Measurements from ENCODE around the gene KLHL22.
"Not testable (repeated sequence)": the region's sequence is repeated elsewhere in the genome, so short reads cannot be mapped to it uniquely, and the experiment has no call there.

Gene KLHL22

GRCh38 chr22:20466659-20467379 is 28.8 kb downstream of the KLHL22 start:
- DNase-seq: no peak

GRCh38 chr22:20465759-20466077 is 29.9 kb downstream of the KLHL22 start:
- DNase-seq: no peak

GRCh38 chr22:20464912-20465758 is 30.5 kb downstream of the KLHL22 start:
- DNase-seq: no peak

GRCh38 chr22:20464096-20464614 is 31.4 kb downstream of the KLHL22 start:
- DNase-seq: no peak

GRCh38 chr22:20463324-20464095 is 32.1 kb downstream of the KLHL22 start:
- no peak for DNase-seq

- no peak for DNase-seq
Measured at GRCh38 chr22:20459862-20460261, 35.7 kb downstream of the KLHL22 start.

- no peak for DNase-seq
Measured at GRCh38 chr22:20459152-20459542, 36.4 kb downstream of the KLHL22 start.

GRCh38 chr22:20458530-20459151 is 37.0 kb downstream of the KLHL22 start:
- DNase-seq: no peak

GRCh38 chr22:20457506-20458240 is 37.9 kb downstream of the KLHL22 start:
- DNase-seq: no peak

GRCh38 chr22:20456722-20457076 is 38.9 kb downstream of the KLHL22 start:
- DNase-seq: no peak

- peak; percentile 85 for DNase-seq
Measured at GRCh38 chr22:20456064-20456721, 39.4 kb downstream of the KLHL22 start.

GRCh38 chr22:20455709-20456063 is 39.9 kb downstream of the KLHL22 start:
- no peak for DNase-seq

GRCh38 chr22:20453222-20453621 is 42.4 kb downstream of the KLHL22 start:
- no peak for DNase-seq

- no peak for DNase-seq
Measured at GRCh38 chr22:20451920-20452319, 43.7 kb downstream of the KLHL22 start.

- DNase-seq: not testable (repeated sequence)
Measured at GRCh38 chr22:20451129-20451778, 44.3 kb downstream of the KLHL22 start.

GRCh38 chr22:20450551-20450906 is 45.1 kb downstream of the KLHL22 start:
- DNase-seq: no peak

- DNase-seq: no peak
Measured at GRCh38 chr22:20449819-20450550, 45.6 kb downstream of the KLHL22 start.

GRCh38 chr22:20448630-20449029 is 47.0 kb downstream of the KLHL22 start:
- no peak for DNase-seq

- DNase-seq: no peak
Measured at GRCh38 chr22:20446383-20446970, 49.1 kb downstream of the KLHL22 start.

- DNase-seq: no peak
Measured at GRCh38 chr22:20444325-20444724, 51.3 kb downstream of the KLHL22 start.

Measured in fibroblast of upper back skin (primary cell).